ENCODE measurements around the gene MASP1.

Gene MASP1

GRCh38 chr3:187291512-187292132 is at the start of gene MASP1:
TSS of gene MASP1 (minus strand) at chr3:187291737. CDS start at chr3:187291632, 105 bp downstream.
- DNase-seq (ENCODE audit: low read depth in 2 of 2) = no peak

- no peak for DNase-seq (ENCODE audit: low read depth in 2 of 2)
Measured at GRCh38 chr3:187340578-187340977, 49.0 kb upstream of the MASP1 start.

GRCh38 chr3:187336322-187336721 is 44.8 kb upstream of the MASP1 start:
- no peak for DNase-seq (ENCODE audit: low read depth in 2 of 2)

GRCh38 chr3:187334904-187335303 is 43.4 kb upstream of the MASP1 start:
- DNase-seq (ENCODE audit: low read depth in 2 of 2) = no peak

- no peak for DNase-seq (ENCODE audit: low read depth in 2 of 2)
Measured at GRCh38 chr3:187328691-187329090, 37.2 kb upstream of the MASP1 start.

- no peak for DNase-seq (ENCODE audit: low read depth in 2 of 2)
Measured at GRCh38 chr3:187327845-187328244, 36.3 kb upstream of the MASP1 start.

GRCh38 chr3:187325632-187326031 is 34.1 kb upstream of the MASP1 start:
- DNase-seq (ENCODE audit: low read depth in 2 of 2) = no peak

GRCh38 chr3:187323091-187323490 is 31.6 kb upstream of the MASP1 start:
- DNase-seq (ENCODE audit: low read depth in 2 of 2) = no peak

- no peak for DNase-seq (ENCODE audit: low read depth in 2 of 2)
Measured at GRCh38 chr3:187322291-187322690, 30.8 kb upstream of the MASP1 start.

GRCh38 chr3:187321766-187322165 is 30.2 kb upstream of the MASP1 start:
- no peak for DNase-seq (ENCODE audit: low read depth in 2 of 2)

GRCh38 chr3:187319699-187320302 is 28.3 kb upstream of the MASP1 start:
- DNase-seq (ENCODE audit: low read depth in 2 of 2) = peak in 1 of 2 donors; percentile 28

- DNase-seq (ENCODE audit: low read depth in 2 of 2) = peak in 1 of 2 donors; percentile 10
Measured at GRCh38 chr3:187318819-187319616, 27.5 kb upstream of the MASP1 start.

GRCh38 chr3:187315872-187316271 is 24.3 kb upstream of the MASP1 start:
- no peak for DNase-seq (ENCODE audit: low read depth in 2 of 2)

GRCh38 chr3:187314176-187314575 is 22.6 kb upstream of the MASP1 start:
- DNase-seq (ENCODE audit: low read depth in 2 of 2) = no peak

- no peak for DNase-seq (ENCODE audit: low read depth in 2 of 2)
Measured at GRCh38 chr3:187310954-187311470, 19.5 kb upstream of the MASP1 start.

- no peak for DNase-seq (ENCODE audit: low read depth in 2 of 2)
Measured at GRCh38 chr3:187310226-187310625, 18.7 kb upstream of the MASP1 start.

GRCh38 chr3:187305881-187306280 is 14.3 kb upstream of the MASP1 start:
- no peak for DNase-seq (ENCODE audit: low read depth in 2 of 2)

GRCh38 chr3:187299611-187300010 is 8.1 kb upstream of the MASP1 start:
- no peak for DNase-seq (ENCODE audit: low read depth in 2 of 2)

GRCh38 chr3:187296911-187297310 is 5.4 kb upstream of the MASP1 start:
- DNase-seq (ENCODE audit: low read depth in 2 of 2) = no peak

GRCh38 chr3:187296058-187296457 is 4.5 kb upstream of the MASP1 start:
- DNase-seq (ENCODE audit: low read depth in 2 of 2) = no peak

- no peak for DNase-seq (ENCODE audit: low read depth in 2 of 2)
Measured at GRCh38 chr3:187295316-187296034, 3.9 kb upstream of the MASP1 start.

All from stimulated activated CD8-positive, alpha-beta memory T cell treated with anti-CD3 and anti-CD28 coated beads, Interleukin-7, amount 100 ng/mL, for 1 hour (primary cell).